GM11168 (cell line): Measurements from ENCODE around the gene OR51E2.
"Not testable (repeated sequence)": the region's sequence is repeated elsewhere in the genome, so short reads cannot be mapped to it uniquely, and the experiment has no call there.

Experiments used
- in situ Hi-C: fragments of 300-500 bp; cut with MboI; formaldehyde crosslinking; loops from one replicate; pipeline ENCODE4 v1.12.0; 2022; ENCODE audit warnings: low sequenced_read_pairs; ENCODE audit not compliant: unreplicated experiment

Gene OR51E2

GRCh38 chr11:4697585-4697984 is at the start of gene OR51E2:
OR51E2 (minus strand) TSS chr11:4697853; CDS start chr11:4682711, 15,142 bp downstream.
- in situ Hi-C loops: no loop called here

GRCh38 chr11:4740735-4741134 is 43.1 kb upstream of the OR51E2 start:
- in situ Hi-C loops: no loop called here

- in situ Hi-C loops: no loop called here
These were observed 29.5 kb upstream of the OR51E2 start for GRCh38 chr11:4727171-4727570.

- in situ Hi-C loops: not testable (repeated sequence)
These were observed 25.2 kb upstream of the OR51E2 start for GRCh38 chr11:4722616-4723534.

GRCh38 chr11:4714300-4714699 is 16.6 kb upstream of the OR51E2 start:
- in situ Hi-C loops: no loop called here

- in situ Hi-C loops: no loop called here
These were observed 15.6 kb upstream of the OR51E2 start for GRCh38 chr11:4713241-4713640.

GRCh38 chr11:4704790-4705334 is 7.2 kb upstream of the OR51E2 start:
- in situ Hi-C loops: no loop called here

GRCh38 chr11:4704054-4704789 is 6.6 kb upstream of the OR51E2 start, which contains the start of gene MMP26:
MMP26 (plus strand) TSS chr11:4704784.
- in situ Hi-C loops: no loop called here

GRCh38 chr11:4700436-4700820 is 2.8 kb upstream of the OR51E2 start:
- in situ Hi-C loops: no loop called here

- in situ Hi-C loops: no loop called here
These were observed 2.2 kb upstream of the OR51E2 start for GRCh38 chr11:4699697-4700435.

GRCh38 chr11:4695442-4695841 is 2.2 kb downstream of the OR51E2 start:
- in situ Hi-C loops: no loop called here

- in situ Hi-C loops: no loop called here
These were observed 12.9 kb downstream of the OR51E2 start for GRCh38 chr11:4684631-4685285.

- in situ Hi-C loops: no loop called here
These were observed 14.8 kb downstream of the OR51E2 start for GRCh38 chr11:4682623-4683419.

GRCh38 chr11:4680341-4680740 is 17.3 kb downstream of the OR51E2 start:
- in situ Hi-C loops: no loop called here

GRCh38 chr11:4677948-4678347 is 19.7 kb downstream of the OR51E2 start:
- in situ Hi-C loops: no loop called here

GRCh38 chr11:4673781-4674180 is 23.9 kb downstream of the OR51E2 start:
- in situ Hi-C loops: no loop called here

GRCh38 chr11:4672470-4672869 is 25.2 kb downstream of the OR51E2 start:
- in situ Hi-C loops: no loop called here

GRCh38 chr11:4671741-4672140 is 25.9 kb downstream of the OR51E2 start:
- in situ Hi-C loops: no loop called here

GRCh38 chr11:4665424-4665823 is 32.2 kb downstream of the OR51E2 start:
- in situ Hi-C loops: no loop called here
